Measurements from ENCODE around the gene CHSY3.

CHSY3 gene

DNA sequence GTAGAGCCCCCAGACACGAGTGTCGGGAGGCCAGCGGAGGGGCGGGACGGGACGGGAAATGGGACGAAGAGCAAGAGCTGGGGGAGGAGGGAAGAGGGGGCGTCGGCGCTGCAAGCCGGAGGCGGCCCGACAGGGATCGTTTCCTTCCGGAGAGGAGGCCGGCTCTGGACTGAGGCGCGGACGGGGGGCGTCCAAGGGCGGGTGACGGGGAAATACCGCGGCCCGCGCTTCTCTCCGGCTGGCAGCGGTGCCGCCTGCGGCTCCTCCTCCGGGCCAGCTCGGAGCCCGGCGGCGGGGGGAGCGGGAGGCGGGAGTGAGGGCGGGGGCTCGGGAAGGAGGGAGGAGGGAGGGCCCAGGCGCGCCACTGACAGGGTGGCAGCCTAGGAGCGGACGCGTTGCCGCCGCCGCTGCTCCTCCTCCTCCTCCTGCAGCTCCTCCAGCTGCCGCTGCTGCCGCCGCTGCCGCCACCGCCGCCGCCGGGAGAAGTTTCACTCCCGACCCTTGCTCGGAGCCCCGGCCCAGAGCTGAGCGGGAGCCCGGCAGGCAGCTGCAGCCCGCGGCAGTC lies at the start of gene CHSY3:
TSS of gene CHSY3 (plus strand) at position 364 of the 565 bp plus-strand sequence.
- no peak for DNase-seq (ENCODE audit: low read depth)

- DNase-seq (ENCODE audit: low read depth): no peak
Observed at GRCh38 chr5:129856325-129856724, 47.9 kb upstream of the CHSY3 start.

DNA sequence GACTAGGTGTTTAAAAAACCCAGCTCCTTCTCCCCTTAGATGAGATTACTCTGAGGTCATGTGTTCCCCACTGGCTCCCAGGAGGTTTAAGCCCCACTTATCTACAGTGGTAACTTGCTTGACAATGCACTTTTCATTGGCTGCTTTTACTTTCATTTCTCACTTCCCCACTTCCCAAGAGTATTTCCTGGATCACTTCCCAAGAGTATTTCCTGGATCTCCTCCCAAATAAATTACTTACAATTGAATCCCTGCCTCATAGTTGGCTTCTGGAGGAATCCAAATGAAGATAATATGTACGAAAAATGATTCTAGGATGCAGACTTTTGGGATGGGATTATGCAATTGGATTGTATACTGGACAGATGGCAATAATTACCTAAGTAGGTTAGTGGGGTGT lies 47.1 kb upstream of the CHSY3 start:
- no peak for DNase-seq (ENCODE audit: low read depth)

DNA sequence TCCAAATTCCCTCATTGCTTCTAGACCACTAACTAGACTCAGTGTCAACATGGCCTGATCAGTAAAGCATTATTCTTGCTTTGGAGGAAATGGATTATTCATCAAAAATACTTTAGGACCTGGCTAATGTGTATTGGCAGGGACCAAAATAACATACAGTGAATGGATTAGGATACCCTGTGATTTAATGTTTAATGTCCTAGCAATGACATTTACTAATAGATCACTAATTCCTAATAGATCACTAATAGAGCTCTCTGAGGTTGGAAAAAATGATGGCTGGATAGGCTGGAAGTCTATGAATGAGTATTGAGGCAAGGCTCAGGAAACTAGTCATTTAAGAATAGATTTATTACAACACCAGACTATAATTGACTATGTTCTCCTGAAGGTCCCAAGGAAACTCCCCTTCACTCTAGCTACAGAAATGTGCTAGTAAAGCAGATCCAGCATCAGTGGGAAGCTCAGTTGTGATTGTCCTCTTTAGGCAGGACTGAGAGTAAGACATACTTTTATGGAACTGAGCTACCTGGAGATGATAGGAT lies 46.1 kb upstream of the CHSY3 start:
- no peak for DNase-seq (ENCODE audit: low read depth)

- no peak for DNase-seq (ENCODE audit: low read depth)
Observed at GRCh38 chr5:129884322-129884721, 19.9 kb upstream of the CHSY3 start.

DNA sequence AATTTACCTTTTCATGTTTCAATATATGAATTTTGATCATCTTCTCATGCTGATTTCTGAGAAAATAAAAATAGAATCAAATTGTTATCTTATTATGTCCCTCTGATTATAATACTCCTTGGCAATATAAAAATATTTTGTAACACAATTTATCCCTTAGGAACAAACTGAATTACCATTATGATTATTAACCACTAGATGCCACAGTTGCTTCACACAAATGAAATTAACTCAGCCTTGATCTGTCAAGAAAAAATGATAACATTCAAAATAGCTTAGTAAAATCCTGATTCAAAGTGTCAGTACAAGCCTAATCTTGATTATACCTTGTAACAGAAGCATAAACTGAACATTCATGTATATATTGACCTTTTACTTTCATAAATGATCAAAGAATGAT lies 4.8 kb upstream of the CHSY3 start:
- DNase-seq (ENCODE audit: low read depth): no peak

GRCh38 chr5:129902816-129903215 lies 1.4 kb upstream of the CHSY3 start:
- DNase-seq (ENCODE audit: low read depth): no peak

DNA sequence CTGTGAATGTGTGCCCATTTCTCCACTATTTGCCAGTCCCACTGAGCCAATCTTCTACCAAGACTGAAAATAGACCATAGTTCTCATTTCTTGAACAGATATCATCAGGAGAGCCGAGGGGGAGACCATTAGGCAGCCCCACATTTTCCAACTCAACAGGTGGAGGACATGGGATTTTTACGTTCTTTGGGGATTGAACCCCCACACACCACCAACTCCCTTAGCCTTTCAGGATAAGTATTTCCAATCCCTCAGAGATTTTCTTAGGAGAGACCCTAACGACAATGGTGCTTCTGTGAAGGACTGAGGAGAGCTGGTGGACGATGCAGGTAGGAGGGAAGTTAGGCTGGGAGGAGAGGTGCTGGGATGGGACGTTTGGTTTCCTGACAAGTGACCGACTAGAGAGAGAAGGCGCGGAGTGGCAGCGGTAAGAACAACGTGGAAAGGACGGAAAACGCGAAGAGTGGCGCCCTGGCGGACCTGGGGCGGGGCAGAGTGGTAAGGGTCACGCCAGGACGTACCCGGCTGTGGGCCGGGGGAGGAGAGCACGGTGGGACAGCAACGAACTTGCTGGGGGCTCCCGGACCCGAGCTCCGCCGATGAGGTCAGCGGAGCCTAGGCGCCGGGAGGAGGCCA lies 681 bp upstream of the CHSY3 start:
- DNase-seq (ENCODE audit: low read depth): no peak

GRCh38 chr5:129904667-129905472 lies 605 bp downstream of the CHSY3 start:
- no peak for DNase-seq (ENCODE audit: low read depth)

- no peak for DNase-seq (ENCODE audit: low read depth)
Observed at GRCh38 chr5:129905473-129906176, 1.4 kb downstream of the CHSY3 start.

GRCh38 chr5:129906177-129906887 lies 2.1 kb downstream of the CHSY3 start:
- no peak for DNase-seq (ENCODE audit: low read depth)

- DNase-seq (ENCODE audit: low read depth): no peak
Observed at GRCh38 chr5:129909225-129909624, 5.0 kb downstream of the CHSY3 start.

DNA sequence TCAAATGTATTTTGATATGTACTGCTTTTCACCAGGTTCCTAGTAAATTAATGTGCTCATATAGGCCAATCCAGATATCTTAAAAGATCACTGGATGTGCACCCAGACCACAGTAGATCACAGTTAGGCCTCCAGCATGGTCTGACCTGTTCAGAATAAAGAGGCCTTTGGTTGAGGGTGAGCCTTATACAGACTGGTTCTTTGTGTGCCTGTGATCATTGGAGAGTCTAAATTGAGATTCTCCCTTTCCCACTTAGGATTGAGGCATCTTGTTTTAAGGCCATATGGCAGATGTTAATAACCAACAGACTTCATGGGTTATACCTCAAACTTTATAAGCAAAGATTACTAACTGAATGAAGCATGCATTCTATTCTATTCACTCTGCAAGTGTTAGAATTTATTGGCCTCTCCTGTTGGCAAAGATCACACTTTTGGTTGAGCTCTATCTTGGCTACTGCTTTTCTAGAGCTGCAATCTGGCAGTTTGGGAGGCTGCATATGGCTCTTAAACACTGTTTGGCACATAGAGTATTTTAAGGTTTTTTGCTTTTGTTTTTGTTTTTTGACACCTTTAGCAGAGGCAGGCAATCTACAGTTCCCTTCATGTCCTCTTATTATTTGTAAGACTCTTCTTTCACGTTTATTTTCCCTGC lies 8.5 kb downstream of the CHSY3 start:
- no peak for DNase-seq (ENCODE audit: low read depth)

- no peak for DNase-seq (ENCODE audit: low read depth)
Observed at GRCh38 chr5:129915415-129915814, 11.2 kb downstream of the CHSY3 start.

GRCh38 chr5:129917224-129917623 lies 13.0 kb downstream of the CHSY3 start:
- DNase-seq (ENCODE audit: low read depth): no peak

DNA sequence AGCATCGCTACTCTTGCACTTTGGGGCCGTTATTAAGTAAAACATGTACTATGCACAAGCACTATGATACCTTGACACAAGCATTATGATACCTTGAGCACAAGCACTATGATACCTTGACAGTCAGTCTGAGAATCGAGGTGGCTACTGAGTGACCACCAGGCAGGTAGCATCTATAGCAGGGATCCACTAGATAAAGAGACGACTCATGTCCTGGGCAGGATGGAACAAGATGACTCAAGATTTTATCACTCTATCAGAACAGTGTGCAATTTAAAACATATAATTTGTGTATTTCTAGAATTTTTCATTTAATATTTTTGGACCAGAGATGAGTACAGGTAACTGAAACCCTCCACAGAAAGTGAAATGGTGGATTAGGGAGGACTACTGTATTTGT lies 16.9 kb downstream of the CHSY3 start:
- DNase-seq (ENCODE audit: low read depth): no peak

GRCh38 chr5:129930221-129930620 lies 26.0 kb downstream of the CHSY3 start:
- no peak for DNase-seq (ENCODE audit: low read depth)

DNA sequence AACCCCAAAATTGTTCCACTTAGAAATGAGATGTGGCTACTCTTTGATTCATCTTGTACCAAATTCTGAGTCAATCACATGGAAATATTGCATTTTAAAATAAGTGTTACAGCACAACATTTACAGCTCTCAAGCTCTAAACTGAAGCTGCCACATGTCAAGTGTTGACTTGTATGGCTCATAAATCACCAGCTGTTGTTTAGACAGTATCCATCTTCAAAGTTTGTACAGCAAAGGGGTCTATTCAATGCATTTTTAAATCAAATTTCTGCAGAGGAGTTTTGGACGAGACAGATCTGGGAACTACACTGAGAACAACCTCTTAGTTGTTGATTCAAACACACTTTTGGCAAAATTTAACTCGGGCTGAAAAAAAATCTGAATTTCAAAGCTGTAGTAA lies 31.4 kb downstream of the CHSY3 start:
- no peak for DNase-seq (ENCODE audit: low read depth)

DNA sequence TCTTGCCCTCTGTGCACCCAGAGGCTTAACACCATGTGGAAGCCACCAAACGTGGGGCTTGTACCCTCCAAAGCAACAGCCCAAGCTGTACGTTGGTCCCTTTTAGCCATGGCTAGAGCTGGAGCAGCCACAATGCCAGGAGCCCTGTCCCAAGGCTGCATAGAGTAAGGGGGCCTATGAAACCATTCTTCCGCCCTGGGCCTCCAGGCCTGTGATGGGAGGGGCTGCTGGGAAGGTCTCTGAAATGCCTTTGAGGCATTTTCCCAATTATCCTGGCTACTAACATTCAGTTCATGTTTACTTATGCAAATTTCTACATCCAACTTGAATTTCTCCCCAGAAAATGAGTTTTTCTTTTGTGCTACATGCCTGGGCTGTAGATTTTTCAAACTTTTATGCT lies 33.8 kb downstream of the CHSY3 start:
- DNase-seq (ENCODE audit: low read depth): no peak

- no peak for DNase-seq (ENCODE audit: low read depth)
Observed at GRCh38 chr5:129943936-129944335, 39.7 kb downstream of the CHSY3 start.

DNA sequence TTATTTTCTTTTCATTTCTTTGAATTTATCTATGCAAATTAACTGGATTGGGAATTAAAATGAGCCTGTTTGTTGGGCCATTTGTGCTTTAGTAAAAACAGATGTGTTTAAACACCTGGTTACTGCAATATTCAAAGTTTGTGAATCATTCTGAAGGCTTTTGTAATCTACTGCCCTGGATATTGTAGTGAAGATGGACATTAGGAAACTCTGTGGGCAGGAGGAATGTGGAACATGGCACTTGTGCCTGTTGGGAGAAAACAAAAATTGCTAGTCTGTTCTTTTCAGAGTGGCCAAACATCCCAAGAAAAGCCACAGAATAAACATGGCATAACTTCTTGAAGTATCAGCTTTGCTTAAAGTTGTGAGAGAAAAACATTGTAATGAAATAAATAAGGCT lies 40.8 kb downstream of the CHSY3 start:
- DNase-seq (ENCODE audit: low read depth): no peak
